NOMO-1 treated with dmso at 0.1 percent for 144 hours (cell line): ENCODE results near the gene ST6GAL1.
"Not testable (repeated sequence)": the region's sequence is repeated elsewhere in the genome, so short reads cannot be mapped to it uniquely, and the experiment has no call there.

Source experiments
- DNase-seq: peaks from one replicate; lab custom pipeline; 2025; ENCODE audit not compliant: unreplicated experiment; lab: John Stamatoyannopoulos, UW

ST6GAL1 gene

DNA sequence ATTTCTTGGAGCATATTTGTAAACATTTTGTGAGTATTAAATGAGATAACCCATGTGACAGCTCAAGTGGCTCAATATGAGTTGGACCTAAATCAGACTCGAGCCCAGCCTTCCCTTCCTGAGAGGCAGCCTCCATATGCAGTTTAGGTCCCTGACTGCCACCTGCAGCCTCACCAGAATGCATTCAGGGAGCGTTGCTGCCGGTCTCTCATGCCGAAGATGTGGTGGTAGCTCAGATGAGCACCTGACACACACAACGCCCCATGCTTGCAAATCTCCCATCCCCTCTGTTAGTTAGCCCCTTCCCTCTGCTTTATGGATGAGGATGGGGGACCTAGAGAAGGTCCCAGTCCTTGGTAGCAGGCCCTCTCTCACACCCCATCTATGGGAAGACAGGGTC, 9.2 kb downstream of the ST6GAL1 start:
- DNase-seq = no peak

DNA sequence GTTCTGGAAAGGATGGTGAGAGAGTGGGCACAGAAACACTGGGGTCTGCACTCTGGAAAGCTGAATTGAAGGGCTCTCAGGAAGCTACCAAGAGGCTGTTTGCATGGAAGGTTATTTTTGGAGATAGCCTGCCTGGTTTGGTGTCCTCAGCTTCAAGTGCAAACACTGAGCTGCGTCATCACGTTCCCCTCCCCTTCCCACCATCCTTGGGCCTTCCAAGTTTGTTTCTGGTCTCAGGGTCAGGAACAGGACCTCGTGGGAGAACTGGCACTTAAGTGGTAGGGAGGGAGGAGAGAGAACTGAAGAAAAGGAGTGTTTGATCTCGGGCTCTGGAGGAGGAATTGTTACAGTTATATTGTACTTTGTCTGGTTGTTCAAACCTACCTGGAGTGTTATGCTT, 10.6 kb downstream of the ST6GAL1 start:
- no peak for DNase-seq

DNA sequence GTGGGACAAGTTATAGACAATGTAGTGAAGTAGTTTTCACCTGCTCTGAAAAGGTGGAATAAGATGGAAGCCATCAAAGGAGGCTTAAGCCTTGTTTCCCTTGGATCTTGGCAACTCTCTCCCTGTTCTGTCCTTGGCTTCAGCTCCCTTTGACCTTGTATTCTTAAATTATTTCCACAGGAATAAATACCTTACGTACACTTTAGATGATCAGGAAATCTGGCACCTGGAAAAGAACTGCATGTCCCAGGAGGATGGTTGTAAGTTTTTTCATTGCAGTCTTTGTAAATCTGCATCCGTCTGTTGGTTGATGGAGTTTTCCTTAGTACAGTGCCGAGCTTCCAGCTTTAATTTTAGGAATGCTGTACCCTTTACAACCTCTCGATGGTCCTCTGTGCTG, 11.8 kb downstream of the ST6GAL1 start:
- no peak for DNase-seq

DNA sequence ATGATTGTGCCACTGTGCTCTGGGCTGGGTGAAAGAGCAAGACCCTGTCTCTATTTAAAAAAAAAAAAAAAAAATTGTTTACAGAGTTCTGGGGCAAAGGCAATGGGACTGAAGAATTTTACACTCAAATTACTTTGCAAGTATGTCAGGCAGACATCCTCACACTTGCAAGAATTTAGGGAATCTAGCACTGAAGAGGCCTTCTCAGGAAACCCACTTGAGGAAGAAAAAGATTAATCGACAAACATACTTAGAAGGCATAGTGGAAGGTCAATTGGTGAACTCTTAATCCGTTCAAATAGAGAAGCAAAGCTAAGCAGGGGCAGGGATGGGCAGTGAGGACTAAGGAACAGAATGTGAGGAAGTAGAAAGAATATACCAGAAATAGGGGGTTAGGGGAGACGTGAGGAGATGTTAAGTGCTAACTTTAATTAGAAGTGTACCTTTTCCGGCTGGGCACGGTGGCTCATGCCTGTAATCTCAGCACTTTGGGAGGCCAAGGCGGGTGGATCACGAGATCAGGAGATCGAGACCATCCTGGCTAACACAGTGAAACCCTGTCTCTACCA, 15.0 kb downstream of the ST6GAL1 start:
- DNase-seq = no peak

DNA sequence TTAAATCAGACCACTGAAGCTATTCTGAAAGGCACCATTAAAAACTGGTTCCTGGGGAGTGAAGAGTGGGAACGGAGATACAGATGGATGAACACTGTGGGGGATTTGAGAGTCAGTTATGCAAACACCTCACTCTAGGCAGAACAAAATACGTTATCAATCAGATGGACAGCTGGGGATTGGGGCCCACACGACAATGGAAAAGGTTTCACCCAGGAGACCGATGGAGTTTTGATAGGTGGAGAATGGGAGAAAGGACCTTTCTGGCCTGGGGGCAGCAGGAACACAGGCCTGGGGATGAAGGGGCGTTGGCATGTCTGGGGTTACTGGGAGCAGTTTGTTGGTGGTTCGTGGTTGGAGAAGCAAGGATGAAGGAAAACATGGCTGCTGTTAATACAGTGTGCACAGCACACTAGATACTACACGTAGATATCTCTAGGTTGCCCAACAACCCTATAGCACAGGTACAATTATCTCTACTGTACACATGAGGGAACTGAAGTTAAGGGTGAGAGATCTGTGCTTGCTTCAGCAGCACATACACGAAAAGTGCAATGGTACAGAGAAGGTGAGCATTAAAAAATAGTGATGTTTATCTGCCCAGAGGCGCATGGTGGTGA, 16.5 kb downstream of the ST6GAL1 start:
- DNase-seq = no peak

DNA sequence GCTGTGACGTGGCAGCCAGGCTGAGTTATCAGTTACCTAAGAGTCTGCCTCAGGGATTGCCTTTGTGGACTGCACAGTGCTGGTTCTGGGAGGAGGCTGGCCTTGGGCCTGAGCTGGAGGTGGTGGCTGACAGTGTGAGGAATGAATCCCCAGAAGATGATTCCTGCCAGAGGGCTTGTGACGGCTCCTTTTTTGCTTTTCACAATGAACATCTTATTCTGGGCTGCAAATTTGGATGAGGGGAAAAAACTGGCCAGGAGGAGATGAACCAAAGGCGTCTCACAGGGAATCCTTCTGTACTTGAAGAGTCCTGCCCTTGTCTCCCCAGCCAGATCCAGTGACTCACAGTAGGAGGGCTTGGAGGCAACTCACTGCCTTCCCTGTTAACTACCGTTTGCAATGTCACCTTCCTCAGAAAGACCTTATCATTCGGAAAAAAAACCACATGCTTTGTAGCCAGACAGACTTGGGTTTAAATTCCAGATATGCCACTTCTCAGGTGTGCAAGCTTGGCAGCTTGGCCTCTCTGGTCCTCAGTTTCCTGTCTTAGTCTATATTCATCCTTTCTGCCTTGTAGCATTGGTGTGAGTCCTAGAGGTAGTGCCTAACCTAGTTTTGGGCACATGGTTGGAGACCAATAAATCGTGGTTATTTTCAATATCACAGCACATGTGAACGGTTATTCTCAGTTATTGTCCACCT, 19.1 kb downstream of the ST6GAL1 start:
- DNase-seq = no peak

DNA sequence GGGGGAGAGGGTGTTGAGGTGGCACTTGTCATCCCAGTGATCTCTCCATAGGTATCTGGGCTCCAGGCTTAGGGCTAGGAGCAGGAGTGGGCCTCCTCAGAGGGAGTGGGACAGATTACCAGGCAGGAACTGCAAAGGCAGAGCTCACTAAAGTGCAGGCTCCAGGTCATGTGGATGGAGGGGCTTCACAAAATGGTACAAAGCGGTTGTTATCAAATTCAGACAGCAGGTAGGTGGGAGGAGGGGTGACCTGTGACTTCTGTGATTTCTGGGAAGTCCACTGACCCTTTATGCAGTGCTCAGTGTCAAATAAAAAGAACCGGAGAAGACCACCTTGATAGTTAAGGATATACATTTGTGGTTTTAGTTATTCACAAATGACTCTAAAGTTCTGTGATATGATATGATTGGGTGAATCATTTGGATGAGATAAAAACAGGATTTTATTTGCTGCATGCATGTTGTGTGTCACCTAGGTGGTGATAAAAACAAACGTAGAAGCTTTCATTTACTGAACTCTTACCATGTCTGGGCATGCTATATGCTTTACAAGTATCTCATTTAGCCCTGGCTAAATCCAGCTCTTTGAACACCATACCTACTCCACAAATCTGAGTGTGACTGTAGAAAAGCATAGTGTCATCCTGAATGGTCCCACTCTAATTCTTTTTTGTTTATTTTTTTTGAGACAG, 20.2 kb downstream of the ST6GAL1 start:
- DNase-seq = no peak

DNA sequence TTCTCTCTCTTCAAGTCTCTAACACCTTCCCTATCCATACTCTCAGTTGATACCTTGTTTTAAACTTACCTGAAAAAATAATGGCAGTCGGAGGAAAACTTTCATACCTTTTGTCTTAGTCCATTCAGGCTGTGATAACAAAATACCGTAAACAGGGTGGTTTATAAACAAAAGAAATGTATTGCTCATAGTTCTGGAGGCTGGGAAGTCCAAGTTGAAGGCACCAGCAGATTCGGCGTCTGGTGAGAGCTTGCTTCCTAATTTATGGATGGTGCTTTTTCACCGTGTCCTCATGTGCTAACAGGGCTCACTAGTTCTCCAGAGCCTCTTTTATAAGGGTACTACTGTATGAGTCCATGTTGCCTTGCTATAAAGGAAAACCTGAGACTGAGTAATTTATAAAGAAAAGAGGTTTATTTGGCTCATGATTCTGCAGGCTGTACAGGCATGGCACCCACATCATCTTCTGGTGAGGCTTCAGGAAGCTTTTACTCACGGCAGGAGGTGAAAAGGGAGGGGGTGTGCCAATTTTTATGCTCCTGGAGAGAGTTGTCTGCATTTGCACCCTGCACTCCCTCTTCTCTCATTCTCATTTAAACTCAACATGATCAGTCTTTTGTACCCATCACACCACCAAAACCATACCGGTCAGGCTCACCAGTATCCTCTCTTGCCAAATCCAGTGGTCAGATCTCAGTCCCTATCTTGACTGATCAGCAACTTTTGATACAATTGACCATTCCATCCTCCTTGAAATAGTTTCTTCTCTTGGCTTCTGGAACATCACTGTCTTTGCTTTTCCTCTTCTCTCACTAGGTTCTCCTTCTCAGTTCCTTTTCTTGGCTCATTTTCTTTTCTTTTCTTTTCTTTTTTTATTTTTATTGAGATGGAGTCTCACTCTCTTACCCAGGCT, 21.6 kb downstream of the ST6GAL1 start:
- no peak for DNase-seq

DNA sequence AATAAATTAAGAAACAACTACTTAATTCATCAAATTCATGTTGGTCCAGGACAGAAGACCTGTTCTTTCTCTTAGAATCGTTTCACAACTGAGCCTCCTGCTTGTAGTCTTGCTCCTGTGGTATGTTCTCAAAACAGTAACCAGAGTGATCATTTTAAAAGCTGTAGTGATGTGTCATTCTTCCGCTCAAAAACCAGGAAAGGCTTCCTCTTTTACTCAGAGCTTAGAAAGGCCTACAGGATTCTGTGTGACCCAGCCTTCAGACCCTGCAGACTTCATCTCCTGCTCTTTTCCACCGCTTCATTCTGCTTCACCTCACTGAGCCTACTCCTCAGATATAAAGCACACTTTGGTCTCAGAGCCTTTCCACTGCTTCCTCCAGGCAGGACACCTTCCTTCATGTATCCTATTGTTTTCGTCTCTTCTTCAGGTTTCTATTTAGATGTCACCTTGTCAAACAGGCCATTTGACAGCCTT, 22.7 kb downstream of the ST6GAL1 start:
- DNase-seq = peak; percentile 84

DNA sequence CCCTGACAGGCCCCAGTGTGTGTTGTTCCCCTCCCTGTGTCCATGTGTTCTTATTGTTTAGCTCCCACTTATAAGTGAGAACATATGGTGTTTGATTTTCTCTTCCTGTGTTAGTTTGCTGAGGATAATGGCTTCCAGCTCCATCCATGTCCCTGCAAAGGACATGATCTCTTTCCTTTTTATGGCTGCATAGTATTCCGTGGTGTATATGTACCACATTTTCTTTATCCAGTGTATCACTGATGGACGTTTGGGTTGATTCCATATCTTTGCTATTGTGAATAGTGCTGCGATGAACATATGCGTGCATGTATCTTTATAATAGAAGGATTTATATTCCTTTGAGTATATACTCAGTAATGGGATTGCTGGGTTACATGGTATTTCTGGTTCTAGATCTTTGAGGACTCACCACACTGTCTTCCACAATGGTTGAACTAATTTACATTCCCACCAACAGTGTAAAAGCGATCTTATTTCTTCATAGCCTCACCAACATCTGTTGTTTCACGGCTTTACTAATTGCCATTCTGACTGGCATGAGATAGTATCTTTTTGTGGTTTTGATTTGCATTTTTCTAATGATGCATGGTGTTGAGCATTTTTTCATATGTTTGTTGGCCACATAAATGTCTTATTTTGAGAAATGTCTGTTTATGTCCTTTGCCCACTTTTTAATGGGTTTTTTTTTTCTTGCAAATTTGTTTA, 23.8 kb downstream of the ST6GAL1 start:
- DNase-seq = not testable (repeated sequence)

DNA sequence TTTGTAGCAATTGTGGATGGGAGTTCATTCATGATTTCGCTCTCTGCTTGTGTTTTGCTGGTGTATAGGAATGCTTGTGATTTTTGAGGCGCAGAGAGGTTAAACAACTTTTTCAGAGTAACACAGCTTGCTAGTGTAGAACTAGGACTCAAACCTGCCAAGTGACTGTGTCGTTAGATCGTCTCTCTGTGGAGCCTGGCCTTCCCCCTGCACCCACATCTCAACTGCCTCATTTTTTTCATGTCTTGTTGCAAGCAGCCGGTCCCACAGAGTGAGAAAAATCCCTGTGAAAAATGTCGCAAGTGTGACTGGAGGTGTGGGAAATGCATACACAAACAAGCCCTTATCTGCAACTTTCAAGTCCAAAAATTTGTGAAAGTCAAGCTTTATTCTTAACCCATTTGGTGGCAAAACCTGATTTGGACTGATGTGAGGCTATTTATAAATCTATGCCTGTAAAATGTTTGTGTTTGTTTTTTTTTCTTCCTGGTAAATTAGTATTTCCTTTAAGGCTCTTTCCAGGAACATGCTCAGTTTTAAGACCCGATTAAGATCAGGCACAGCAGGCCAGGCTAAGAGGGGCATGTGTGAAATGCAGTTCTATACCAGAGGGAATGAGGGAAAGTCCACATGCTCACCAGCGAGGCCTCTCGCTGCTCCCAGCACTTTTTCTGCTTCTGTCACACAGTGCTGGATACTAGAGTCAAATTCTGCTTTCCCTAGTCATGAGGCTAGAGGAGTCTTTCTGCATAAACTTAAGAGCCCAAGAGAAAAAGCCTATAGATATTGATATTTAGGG, 25.8 kb downstream of the ST6GAL1 start:
- no peak for DNase-seq

DNA sequence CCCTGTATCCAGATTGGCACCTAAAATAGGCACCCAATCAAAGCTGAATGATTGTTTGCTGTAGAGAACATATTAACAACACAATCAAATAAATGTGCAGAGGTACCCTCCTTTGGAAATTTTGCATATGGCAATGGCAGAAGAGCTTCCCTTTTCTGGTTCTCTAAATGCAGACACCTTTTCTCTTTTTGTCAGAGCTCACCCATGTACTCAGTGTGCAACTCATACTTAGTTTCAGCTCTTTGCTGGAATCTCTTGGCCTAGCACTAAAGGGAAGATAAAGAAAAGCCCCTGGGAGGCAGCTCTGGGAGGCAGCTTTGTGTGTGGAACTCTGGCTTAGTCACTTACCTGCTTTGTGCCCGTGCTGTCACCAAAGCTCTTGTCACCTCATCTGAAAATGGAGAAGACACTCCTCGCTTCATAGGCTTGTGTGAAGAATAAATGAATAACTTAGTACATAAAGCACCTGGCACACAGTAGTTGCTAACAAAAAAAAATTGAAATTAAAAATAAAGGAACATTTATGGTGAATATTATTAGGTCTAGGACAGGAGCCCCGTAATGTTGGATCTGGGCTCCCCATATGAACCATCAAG, 28.8 kb downstream of the ST6GAL1 start:
- no peak for DNase-seq

DNA sequence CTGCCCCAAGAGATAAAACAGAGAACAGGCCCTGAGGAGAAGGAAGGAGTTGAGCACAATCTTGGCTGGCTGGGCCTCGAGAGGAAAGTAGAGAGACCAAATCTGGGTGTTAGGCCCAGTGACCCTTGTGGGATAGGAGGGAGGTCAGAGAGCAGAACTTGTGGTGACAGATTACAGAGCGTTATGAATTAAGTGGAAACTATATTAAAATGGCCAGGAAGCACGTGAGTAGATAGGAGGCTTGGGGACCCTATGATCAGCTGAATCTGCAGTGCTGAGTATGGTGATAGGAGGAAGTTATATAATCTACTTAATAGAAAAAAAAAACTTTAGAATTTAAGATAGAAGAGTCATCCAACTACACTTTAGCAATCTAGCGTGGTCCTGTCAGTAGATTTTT, 30.0 kb downstream of the ST6GAL1 start:
- no peak for DNase-seq

DNA sequence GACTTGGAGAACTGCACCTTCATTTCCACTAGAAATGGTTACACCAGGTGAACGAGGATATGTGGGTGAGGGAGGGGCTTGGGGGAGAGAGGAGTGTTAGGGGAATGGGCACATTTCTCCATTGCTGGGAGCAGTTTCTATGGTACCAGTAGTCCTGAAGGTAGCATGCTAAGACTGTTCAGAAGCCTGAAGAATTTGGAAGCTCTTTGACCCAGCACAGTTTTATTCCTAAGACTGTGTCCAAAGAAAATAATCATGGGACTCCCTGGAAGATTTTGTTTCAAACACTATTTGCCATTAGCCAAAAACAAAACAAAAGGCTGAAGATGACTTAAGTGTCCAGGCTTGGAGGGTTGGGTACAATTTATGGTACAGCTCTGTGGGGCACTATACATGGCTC, 32.1 kb downstream of the ST6GAL1 start:
- DNase-seq = no peak

DNA sequence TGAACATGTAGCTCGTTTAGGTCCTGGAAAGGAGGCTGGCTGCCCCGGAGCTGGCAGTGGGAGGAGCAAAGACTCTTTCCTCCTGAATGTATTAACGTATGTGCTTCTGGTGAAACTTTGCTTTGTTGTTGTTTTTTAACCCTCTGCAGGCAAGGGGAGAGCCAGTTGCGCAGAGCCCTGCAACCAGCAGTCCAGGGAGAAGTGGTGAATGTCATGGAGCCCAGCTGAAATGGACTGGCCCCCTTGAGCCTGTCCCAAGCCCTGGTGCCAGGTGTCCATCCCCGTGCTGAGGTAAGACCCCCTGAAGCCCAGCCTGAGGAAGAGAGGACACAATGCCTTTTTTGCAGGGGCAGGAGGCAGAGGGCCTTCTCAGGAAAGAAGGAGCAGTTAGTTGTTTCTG, 33.3 kb downstream of the ST6GAL1 start:
- DNase-seq = no peak

DNA sequence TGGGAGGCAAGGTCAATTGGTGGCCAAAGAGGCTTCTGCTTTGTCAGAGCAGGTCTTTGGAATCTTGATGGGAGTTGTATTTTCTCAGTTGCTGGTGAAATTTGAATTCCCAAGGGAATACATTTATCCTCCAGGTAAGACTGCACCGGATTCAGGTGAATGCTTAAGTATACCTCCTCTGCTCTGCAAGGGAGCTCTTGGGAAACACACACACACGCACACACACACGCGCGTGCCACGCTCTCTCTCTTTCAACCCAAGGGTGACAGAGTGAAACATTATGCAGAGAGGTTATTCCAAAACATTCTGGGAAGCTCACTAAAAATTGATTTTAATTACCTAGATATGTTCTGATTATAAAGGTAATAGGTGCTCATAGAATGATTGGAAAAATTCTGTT, 33.7 kb downstream of the ST6GAL1 start:
- no peak for DNase-seq

DNA sequence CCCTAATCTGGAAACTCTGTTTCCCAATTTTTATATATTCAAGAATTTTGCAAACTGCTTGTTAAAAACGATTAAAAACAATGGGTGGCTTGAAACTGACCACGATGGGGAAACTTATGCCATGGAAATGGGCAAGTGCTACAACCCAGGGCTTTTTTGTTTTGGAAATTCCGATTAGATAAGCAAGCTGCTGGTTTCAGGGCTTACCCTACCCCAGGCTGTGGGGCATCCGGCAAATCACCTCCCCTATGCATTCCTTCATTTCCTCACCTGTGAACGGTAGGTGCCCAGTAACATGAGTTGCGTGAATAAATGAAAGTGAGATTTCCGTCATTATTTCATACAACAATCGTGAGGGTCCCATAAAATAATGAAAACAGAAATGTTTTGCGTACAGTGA, 34.3 kb downstream of the ST6GAL1 start:
- no peak for DNase-seq

DNA sequence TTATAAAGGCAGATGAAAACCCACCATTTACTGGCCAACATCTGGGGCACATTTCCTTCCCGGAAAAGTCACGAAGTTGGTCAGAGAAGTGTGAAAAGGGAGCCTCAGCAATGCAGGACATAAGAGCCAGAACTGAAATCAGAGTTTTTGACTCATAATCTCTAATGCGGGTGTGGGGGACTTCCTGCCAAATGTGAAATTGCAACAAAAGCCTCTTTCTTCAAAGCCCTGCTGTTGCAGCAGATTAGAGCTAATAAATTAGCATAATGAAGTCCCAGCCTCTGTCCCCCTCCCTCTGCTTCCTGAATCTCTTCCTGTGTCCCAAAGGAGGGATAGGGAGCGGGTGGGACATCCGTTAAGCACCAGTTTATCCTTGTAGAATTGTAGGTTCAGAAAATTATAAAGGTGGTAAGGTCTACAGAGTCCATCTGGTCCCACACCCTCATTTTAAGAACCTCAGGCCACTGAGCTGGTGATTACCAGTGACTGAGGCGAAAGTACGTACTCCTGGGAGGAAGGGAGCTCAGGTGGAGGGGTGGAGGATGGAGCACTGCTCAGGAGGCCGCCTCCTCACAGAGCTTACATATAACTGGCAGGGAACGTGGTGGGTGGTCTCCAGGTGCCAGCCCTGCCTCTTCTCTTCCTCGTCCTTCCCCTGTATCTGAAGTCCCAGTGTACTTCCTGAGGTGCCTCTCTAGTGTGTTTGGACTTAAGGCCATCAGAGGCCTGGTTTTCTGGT, 35.0 kb downstream of the ST6GAL1 start:
- DNase-seq = no peak
